Muscle layer of duodenum (tissue), 2 donors: Measurements from ENCODE around the gene RAB1B.
"Not testable (repeated sequence)": the region's sequence is repeated elsewhere in the genome, so short reads cannot be mapped to it uniquely, and the experiment has no call there.

ENCODE experiments used
- H3K27ac ChIP-seq: one replicate; pipeline ENCODE4 v1.7.0; 2013; ENCODE audit warnings: mild to moderate bottlenecking, low read length
- H3K27me3 ChIP-seq: one replicate; pipeline ENCODE4 v1.7.0; 2013; ENCODE audit warnings: low read depth, mild to moderate bottlenecking, control low read depth, low read length
- H3K36me3 ChIP-seq, 2 donors: one replicate each; pipeline ENCODE4 v1.7.0; 2013; ENCODE audit warnings: low read length in 2 of 2, control low read depth in 1 of 2, mild to moderate bottlenecking in 1 of 2; ENCODE audit not compliant: insufficient read depth in 2 of 2, control insufficient read depth in 1 of 2
- H3K4me1 ChIP-seq, 2 donors: one replicate each; pipeline ENCODE4 v1.7.0; 2013; ENCODE audit warnings: low read length in 2 of 2, mild to moderate bottlenecking in 2 of 2, control low read depth in 1 of 2, moderate library complexity in 1 of 2; ENCODE audit not compliant: insufficient read depth in 2 of 2, control insufficient read depth in 1 of 2
- H3K4me3 ChIP-seq, 2 donors: one replicate each; pipeline ENCODE4 v1.7.0; 2013; ENCODE audit warnings: low read length in 2 of 2, low read depth in 1 of 2, mild to moderate bottlenecking in 1 of 2
- H3K9me3 ChIP-seq, 2 donors: one replicate each; pipeline ENCODE4 v1.7.0; 2013; ENCODE audit warnings: low read length in 2 of 2, control low read depth in 1 of 2, mild to moderate bottlenecking in 1 of 2; ENCODE audit not compliant: control insufficient read depth in 1 of 2
- donor health status: healthy.

RAB1B gene

DNA sequence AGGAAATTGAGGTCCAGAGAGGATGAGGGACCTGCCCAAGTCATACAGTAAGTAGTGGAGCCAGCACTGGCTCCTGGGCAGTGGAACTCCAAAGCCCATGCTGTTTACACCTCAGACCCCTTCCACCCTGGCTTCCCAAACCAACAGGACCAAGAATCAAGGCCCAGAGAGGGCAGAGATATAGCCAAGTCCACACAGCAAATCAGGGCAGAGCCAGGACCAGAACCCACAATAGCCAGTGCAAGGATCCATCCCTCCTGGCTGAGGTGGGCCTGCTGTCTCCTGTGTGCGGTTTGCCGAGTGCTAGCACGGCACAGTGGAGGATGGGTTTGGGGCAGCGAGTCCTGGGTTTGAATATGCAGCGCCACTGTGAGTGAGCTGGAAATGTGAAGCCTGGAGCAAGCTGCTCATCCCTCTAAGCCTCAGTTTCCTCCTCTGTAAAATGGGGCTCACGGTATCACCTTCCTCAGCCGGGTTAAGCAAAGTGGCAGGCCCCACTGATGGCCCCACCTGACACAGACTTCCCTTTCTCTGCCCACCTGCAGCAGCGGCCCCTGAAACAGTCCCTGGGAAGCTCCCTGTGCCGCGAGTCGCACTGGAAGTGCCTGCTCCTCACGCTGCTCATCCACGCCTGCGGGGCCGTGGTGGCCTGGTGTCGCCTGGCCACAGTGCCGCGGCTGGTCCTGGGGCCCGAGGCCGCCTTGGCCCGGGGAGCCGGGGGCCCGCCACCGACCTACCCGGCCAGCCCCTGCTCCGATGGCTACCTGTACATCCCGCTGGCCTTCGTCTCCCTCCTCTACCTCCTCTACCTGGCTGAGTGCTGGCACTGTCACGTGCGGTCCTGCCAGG lies 25.6 kb downstream of the RAB1B start:
- Histone ChIP-seq H3K4me1 (peaks cover 5 to 15% of the 10 kb centered on the region in 2 donors), H3K27ac (no peak overlapping the region), H3K36me3 (peaks cover 0 to 3% of the 10 kb centered on the region in 2 donors), H3K27me3 (peaks cover 21% of the 10 kb centered on the region), H3K9me3 (no peaks in the 10 kb centered on the region), H3K4me3 (no peak overlapping the region)

- Histone ChIP-seq H3K9me3 (no peaks in the 10 kb centered on the region), H3K27me3 (peaks cover 21% of the 10 kb centered on the region), H3K4me3 (no peak overlapping the region), H3K27ac (no peak overlapping the region), H3K36me3 (no peaks in the 10 kb centered on the region), H3K4me1 (peaks cover 2 to 9% of the 10 kb centered on the region in 2 donors)
These were observed 26.5 kb downstream of the RAB1B start for GRCh38 chr11:66294626-66295620.

- peaks cover 12% of the 10 kb centered on the region for H3K27me3 ChIP-seq
- H3K4me3 ChIP-seq = no peak overlapping the region
- no peak overlapping the region for H3K27ac ChIP-seq
- no peaks in the 10 kb centered on the region for H3K4me1 ChIP-seq
- no peaks in the 10 kb centered on the region for H3K9me3 ChIP-seq
- no peaks in the 10 kb centered on the region for H3K36me3 ChIP-seq
These were observed 29.2 kb downstream of the RAB1B start for GRCh38 chr11:66297610-66298009.

GRCh38 chr11:66299186-66299585 lies 30.7 kb downstream of the RAB1B start:
- H3K4me1 ChIP-seq = no peaks in the 10 kb centered on the region
- H3K27me3 ChIP-seq = no peaks in the 10 kb centered on the region
- H3K4me3 ChIP-seq = no peak overlapping the region
- H3K27ac ChIP-seq = no peak overlapping the region
- H3K36me3 ChIP-seq = no peaks in the 10 kb centered on the region
- no peaks in the 10 kb centered on the region for H3K9me3 ChIP-seq

- H3K27me3 ChIP-seq = no peaks in the 10 kb centered on the region
- no peaks in the 10 kb centered on the region for H3K4me1 ChIP-seq
- H3K4me3 ChIP-seq = no peak overlapping the region
- no peaks in the 10 kb centered on the region for H3K36me3 ChIP-seq
- no peaks in the 10 kb centered on the region for H3K9me3 ChIP-seq
- H3K27ac ChIP-seq = no peak overlapping the region
These were observed 34.2 kb downstream of the RAB1B start for GRCh38 chr11:66302656-66303055.

GRCh38 chr11:66309475-66309874 lies 41.0 kb downstream of the RAB1B start:
- peaks cover 0 to 22% of the 10 kb centered on the region in 2 donors for H3K4me1 ChIP-seq
- no peaks in the 10 kb centered on the region for H3K27me3 ChIP-seq
- no peak overlapping the region for H3K4me3 ChIP-seq
- H3K27ac ChIP-seq = no peak overlapping the region
- H3K36me3 ChIP-seq = no peaks in the 10 kb centered on the region
- H3K9me3 ChIP-seq = no peaks in the 10 kb centered on the region

DNA sequence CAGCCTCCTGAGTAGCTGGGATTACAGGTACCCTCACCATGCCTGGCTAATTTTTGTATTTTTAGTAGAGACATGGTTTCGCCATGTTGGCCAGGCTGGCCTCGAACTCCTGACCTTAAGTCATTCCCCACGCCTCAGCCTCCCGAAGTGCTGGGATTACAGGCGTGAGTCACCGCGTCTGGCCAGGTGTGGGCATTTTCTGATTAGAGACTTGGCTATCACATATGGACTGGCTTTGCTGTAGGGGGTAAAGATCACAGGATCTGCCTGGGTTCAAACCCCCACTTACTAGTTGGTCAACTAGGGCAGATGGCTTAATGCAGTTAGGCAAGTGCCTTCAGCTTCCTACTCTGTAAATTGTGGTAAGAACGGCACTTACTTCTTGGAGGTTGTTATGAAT lies 41.9 kb downstream of the RAB1B start:
- Histone ChIP-seq H3K36me3 (no peaks in the 10 kb centered on the region), H3K27me3 (no peaks in the 10 kb centered on the region), H3K27ac (no peak overlapping the region), H3K4me3 (no peak overlapping the region), H3K9me3 (no peaks in the 10 kb centered on the region), H3K4me1 (peaks cover 0 to 30% of the 10 kb centered on the region in 2 donors)

GRCh38 chr11:66310803-66311440 lies 42.5 kb downstream of the RAB1B start:
- H3K27me3 ChIP-seq = not testable (repeated sequence)
- peaks cover 0 to 36% of the 10 kb centered on the region in 2 donors for H3K4me1 ChIP-seq

DNA sequence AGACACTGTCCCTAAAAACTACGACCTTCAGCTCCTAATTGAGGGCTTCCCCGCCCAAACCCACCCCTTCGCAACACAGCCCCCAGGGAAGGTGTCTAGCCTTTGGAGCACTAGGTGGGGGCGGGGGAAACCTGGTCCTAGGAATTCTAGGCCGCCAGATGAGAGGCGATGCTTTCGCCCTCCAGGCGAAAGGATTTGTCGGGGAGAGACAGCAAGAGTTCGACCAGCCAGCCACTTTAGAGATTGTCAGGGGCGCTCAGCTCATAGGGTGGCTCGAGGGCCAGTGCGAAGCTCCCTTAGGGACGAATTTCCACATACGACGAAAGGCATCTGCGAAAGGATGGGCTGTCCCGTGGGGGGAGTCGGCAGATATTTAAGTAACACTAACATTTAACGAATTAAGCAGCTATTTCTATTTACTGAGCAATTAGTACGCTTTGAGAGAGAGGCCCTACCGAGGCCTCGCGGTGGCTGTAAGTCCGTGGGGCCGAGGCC lies 43.1 kb downstream of the RAB1B start:
- Histone ChIP-seq H3K36me3 (no peaks in the 10 kb centered on the region), H3K4me3 (peak overlapping the region; percentile 70 to 75), H3K9me3 (no peaks in the 10 kb centered on the region), H3K27me3 (no peaks in the 10 kb centered on the region), H3K4me1 (peaks cover 0 to 42% of the 10 kb centered on the region in 2 donors), H3K27ac (peak overlapping the region; percentile 82)

More at GRCh38 chr11:66310803-66311440, 42.5 kb downstream of the RAB1B start:
- not testable (repeated sequence) for H3K36me3 ChIP-seq, H3K4me3 ChIP-seq, H3K27ac ChIP-seq, H3K9me3 ChIP-seq

GRCh38 chr11:66311965-66312548 lies 43.6 kb downstream of the RAB1B start:
- no peaks in the 10 kb centered on the region for H3K9me3 ChIP-seq
- peaks cover 0 to 47% of the 10 kb centered on the region in 2 donors for H3K4me1 ChIP-seq
- no peaks in the 10 kb centered on the region for H3K27me3 ChIP-seq
- H3K27ac ChIP-seq = peak overlapping the region; percentile 82
- no peaks in the 10 kb centered on the region for H3K36me3 ChIP-seq
- peak overlapping the region; percentile 70 to 75 for H3K4me3 ChIP-seq
